GM19468 (cell line): ENCODE results near the gene PSMD8.

ENCODE experiments used
- ATAC-seq: cut with Tn5 transposase; IDR thresholded peaks from one replicate; pipeline ENCODE4 v1.9.1; 2021; ENCODE audit warnings: mild to moderate bottlenecking, moderate library complexity, moderate number of reproducible peaks; ENCODE audit not compliant: unreplicated experiment; ENCODE audit errors: extremely low read depth

PSMD8 gene

GRCh38 chr19:38385804-38386257, 11.5 kb downstream of the PSMD8 start:
- no peak for ATAC-seq

GRCh38 chr19:38386300-38386970, 12.1 kb downstream of the PSMD8 start:
- ATAC-seq, result no peak

GRCh38 chr19:38386971-38387549, 12.7 kb downstream of the PSMD8 start:
- no peak for ATAC-seq

DNA sequence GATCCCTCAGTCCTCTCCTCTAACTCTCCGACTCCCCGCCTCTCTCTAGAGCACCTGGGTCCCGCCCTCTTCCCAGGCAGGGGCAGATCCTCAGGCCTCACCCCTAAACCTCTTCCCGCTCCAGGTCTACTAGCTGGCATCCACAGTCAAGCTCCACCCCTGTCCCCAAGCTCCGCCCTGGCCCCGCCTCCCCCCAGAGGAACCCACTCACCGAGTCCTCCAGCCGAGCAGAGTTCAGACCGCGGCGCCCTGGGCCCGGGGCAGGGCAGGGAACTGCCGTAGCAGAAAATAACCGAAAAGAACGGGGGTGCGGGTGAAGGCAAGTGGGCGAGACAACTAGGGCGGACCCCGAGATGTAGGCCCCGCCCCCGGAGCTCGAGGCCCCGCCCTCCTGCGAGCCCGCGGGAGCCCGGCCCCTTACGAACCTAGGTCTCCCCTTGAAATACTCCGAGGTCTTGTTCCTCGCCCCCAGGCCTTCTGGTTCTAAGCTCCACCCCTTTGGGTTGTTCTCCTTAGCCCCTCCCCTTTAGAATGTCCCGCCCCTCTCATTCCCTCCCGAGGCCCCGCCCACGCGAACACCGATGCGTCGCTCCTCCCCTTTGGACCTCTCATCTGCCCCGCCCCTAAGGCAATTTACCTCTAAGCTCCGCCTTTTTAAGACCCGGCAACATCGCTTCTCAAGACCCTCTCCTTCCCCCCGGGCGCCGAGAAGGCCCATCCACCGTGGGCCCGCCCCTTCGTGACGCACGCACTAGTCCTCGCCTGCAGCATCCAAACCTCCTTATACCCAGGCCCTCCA, 13.4 kb downstream of the PSMD8 start, which contains the start of gene GGN:
TSS of gene GGN (minus strand) at position 485 of the 799 bp plus-strand sequence. CDS start 773 bp downstream, outside the sequence.
- ATAC-seq, result no peak

- no peak for ATAC-seq
These were observed 14.2 kb downstream of the PSMD8 start, which contains the start of gene SPRED3 for GRCh38 chr19:38388349-38389100. SPRED3 (plus strand) TSS chr19:38388697; CDS start chr19:38390303, 1,606 bp downstream.

GRCh38 chr19:38389101-38389925, 14.9 kb downstream of the PSMD8 start:
- no peak for ATAC-seq

DNA sequence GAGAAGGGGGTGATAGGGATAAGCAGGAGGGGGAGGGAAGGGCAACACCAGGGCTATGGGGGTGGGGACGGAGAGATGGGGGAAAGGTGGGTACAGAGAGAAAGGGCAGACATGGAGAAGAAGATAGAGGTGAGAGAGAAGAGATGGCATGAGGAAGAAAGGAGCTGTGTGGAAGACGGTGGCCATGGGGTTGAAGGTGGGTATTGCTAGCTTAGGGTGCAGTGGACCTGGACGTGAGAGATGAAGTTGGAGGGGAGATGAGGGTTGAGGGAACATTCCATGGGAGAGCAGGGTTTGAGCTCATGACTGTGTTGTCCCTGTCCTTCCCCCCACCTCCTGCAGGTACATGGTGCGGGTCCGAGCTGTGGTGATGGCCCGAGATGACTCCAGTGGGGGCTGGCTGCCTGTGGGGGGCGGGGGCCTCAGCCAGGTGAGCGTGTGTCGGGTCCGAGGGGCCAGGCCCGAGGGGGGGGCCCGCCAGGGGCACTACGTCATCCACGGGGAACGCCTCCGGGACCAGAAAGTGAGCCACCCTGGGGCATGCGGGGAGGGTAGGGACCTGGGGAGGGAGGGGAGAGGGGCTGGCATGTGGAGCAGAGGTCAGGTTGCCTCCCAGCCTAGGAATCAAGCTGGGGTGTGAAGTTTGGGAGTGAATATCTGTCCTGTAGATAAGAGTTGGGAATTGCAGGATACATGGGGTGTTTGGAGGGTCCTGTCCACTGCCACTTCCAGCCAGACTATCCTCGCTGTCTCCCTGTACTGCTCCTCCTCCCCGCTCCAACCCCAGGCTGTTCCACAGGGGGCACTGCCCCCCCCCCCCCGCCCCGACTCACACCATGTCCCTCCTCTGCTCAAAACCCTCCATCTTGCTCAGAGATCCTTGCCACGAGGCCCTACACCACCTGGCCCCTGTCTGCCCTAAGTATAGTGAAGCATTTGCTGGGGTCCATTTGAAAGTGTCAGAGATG, 15.9 kb downstream of the PSMD8 start:
- ATAC-seq, result no peak

DNA sequence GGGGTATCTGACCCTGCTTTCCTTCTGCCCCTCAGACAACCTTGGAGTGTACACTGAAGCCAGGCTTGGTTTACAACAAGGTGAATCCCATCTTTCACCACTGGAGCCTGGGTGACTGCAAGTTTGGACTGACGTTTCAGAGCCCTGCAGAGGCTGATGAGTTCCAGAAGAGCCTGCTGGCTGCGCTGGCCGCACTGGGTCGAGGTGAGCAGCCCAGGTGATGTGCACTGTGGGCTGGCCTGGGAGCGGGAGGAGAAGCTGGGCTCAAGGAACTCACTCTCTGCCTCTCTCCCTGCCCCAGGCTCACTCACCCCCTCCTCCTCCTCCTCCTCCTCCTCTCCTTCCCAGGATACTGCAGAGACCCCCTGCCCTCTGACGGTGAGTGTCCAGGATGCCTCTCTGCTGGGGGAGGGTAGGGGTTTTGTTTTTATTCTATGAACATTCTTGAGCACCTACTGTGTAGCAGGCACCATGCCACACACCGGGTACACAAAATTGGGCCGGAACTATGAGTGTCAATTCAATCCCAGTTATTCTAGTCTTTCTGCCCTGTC, 17.6 kb downstream of the PSMD8 start:
- ATAC-seq, result no peak

GRCh38 chr19:38392707-38393308, 18.4 kb downstream of the PSMD8 start:
- no peak for ATAC-seq

DNA sequence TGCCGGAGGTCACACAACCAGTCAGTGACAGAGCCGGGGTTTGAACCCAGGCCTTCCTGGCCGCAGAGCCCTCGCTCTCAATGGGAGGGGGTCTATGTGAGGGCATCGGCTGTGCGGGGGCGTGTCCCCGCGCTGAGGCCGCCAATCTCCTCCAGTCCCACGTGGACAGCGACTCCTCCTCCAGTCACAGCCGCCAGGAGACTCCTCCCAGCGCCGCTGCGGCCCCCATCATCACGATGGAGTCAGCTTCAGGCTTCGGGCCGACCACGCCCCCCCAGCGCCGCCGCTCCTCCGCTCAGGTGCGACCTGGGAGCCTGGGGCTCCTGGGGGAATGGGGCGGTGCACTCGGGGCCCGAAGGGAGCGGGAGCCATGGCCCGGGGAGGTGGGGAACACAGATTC, 20.1 kb downstream of the PSMD8 start:
- ATAC-seq, result no peak

DNA sequence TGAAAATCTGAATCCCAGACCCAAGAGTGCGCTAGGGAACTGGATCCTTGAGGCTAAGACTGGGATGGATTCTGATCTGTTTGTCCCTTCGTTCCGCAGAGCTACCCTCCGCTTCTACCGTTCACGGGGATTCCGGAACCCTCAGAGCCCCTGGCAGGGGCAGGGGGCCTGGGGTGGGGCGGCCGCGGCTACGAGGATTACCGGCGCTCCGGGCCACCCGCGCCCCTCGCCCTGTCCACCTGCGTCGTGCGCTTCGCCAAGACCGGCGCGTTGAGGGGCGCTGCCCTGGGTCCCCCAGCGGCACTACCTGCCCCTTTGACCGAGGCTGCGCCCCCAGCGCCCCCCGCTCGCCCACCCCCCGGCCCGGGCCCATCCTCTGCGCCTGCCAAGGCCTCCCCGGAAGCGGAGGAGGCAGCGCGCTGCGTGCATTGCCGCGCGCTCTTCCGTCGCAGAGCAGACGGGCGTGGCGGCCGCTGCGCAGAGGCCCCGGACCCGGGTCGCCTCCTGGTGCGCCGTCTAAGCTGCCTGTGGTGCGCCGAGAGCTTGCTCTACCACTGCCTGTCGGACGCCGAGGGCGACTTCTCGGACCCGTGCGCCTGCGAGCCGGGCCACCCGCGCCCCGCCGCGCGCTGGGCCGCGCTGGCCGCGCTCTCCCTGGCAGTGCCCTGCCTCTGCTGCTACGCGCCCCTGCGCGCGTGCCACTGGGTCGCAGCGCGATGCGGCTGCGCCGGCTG, 21.2 kb downstream of the PSMD8 start:
- ATAC-seq, result no peak

- no peak for ATAC-seq
These were observed 24.7 kb downstream of the PSMD8 start for GRCh38 chr19:38399081-38399480.

- ATAC-seq, result no peak
These were observed 25.2 kb downstream of the PSMD8 start for GRCh38 chr19:38399537-38399936.

DNA sequence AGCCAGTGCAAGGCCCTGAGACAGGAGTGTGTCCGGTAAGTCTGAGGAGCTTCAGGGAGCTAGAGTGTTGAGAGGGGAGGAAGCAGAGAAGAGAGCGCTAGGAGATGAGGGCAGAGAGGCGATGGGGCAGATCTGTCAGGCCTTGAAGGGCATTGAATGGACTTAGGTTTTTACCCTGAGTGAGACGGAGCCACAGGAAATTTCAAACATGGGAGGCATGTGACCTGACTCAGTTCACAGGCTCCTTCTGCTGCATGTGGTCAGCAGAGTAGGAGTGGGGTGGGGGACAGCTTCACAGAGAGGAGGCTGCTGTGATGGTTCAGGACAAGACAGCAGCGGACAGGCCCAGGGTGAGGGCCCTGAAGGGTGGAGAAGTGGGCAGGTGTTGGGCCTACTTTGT, 26.0 kb downstream of the PSMD8 start:
- no peak for ATAC-seq

DNA sequence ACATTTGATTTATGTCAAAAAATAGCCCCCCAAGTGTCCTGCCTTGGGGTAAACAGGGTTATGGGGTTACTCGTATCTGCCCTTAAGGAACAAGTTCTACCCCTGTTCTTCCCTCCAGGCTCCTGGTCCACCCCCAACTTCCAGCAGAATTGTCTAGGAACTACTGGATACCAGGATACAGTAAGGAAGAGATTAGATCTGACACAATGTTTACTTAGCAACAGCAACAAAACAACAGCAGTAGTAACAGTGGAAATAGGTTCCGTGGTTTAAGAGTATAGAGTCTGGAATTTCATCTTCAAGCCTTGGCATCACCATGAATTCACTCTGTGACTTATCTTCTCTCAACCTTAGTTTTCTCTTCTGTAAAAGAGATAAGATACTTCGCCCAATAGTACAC, 26.8 kb downstream of the PSMD8 start:
- ATAC-seq, result no peak

DNA sequence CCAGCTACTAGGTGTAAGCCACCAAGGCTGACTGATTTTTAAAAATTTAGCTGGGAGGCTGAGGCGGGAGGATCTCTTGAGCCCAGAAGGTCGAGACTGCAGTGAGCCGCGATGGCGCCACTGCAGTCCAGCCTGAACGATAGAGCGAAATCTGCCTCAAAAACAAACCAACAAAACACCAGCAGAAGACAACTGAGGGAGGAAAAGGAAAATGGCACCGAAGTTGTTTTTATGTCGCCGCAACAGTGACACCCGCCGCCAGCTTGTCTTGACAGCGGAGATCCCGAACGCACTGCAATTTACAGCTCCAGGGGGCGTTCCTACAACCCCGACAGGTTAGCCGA, 28.2 kb downstream of the PSMD8 start:
- no peak for ATAC-seq
